AG09309 (cell line): ENCODE data around the gene USP21.

ENCODE experiments used
- DNase-seq: peaks from one replicate; pipeline ENCODE4 v3.0.0-alpha.2; 2010; ENCODE audit warnings: low read depth
- H3K4me3 ChIP-seq: 2 replicates; pipeline ENCODE4 v1.5.1; 2011; ENCODE audit warnings: mild to moderate bottlenecking, low read depth, low read length, moderate library complexity; ENCODE audit not compliant: control insufficient read depth
- CTCF ChIP-seq: IDR thresholded peaks from 2 replicates; pipeline ENCODE4 v1.5.1; 2011; ENCODE audit warnings: mild to moderate bottlenecking, low read depth, low read length, inconsistent platforms; ENCODE audit not compliant: insufficient read depth, control insufficient read depth; ENCODE audit errors: missing control alignments

The USP21 gene

DNA sequence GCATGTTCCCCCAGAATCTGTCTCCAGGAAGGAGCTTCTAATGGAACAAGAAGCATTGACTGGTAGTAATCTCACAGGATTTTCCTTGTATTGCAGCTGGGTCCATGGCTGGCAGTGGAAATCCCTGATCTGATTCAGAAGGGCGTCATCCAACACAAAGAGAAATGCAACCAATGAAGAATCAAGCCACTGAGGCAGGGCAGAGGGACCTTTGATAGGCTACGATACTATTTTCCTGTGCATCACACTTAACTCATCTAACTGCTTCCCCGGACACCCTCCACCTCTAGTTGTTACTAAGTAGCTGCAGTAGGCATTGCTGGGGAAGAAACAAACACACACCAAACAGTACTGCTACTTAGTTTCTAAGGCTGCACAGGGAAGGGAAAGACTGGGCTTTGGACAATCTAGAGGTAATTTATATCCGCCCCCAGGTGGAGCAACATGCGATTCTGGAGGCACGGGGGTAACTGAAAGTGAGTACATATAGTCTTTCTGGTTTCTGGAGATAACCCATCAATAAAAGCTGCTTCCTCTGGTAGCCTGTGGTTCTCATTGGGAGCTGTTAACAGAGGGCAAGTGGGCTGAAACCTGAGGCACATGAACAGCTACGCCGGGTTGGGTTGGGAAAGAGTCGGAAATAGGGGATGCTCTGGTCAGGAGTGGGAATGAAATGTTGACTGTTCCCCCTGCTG lies 837 bp upstream of the USP21 start:
- H3K4me3 ChIP-seq = no peak overlapping the region; the same call in 1 of the 2 replicates
- TF ChIP-seq CTCF = no peak
- no peak for DNase-seq

DNA sequence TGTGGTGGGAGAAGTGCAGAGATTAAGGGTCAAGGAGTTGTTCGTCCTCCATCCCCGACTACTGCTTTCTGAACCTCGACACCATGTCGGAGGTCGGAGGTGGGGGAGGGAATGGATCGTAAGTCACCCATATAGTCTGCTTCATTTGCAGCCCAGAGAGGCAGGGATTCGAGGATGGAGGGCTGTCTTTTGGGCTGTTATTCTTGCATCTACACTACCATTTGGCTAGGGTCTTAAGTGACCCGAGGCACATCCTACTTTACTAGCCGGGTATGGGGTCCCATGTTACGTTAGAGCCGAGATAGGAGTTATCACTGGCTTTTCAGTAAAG lies 578 bp downstream of the USP21 start:
- DNase-seq = no peak
- peak overlapping the region; percentile 92 for H3K4me3 ChIP-seq
- no peak for TF ChIP-seq CTCF

GRCh38 chr1:161160671-161161145 lies 1.4 kb downstream of the USP21 start:
- DNase-seq = no peak
- no peak for TF ChIP-seq CTCF
- H3K4me3 ChIP-seq = no peak overlapping the region

- no peak for DNase-seq
- TF ChIP-seq CTCF = no peak
- H3K4me3 ChIP-seq = no peak overlapping the region
Observed at GRCh38 chr1:161161652-161162051, 2.4 kb downstream of the USP21 start.

DNA sequence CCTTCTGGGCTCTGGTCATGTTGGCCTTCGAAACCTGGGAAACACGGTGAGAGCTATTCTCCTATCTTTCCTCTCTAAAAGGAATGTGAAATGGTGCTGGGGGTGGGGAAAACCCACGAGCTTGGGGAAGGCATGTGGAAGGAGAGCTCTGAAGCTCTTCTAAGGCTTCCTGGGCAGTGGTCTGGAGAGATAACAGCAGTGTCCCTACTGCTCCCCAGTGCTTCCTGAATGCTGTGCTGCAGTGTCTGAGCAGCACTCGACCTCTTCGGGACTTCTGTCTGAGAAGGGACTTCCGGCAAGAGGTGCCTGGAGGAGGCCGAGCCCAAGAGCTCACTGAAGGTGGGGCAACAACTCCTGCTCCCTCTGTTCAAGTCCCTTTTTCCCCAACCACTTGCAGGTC lies 2.8 kb downstream of the USP21 start:
- no peak for TF ChIP-seq CTCF
- no peak overlapping the region for H3K4me3 ChIP-seq
- no peak for DNase-seq

DNA sequence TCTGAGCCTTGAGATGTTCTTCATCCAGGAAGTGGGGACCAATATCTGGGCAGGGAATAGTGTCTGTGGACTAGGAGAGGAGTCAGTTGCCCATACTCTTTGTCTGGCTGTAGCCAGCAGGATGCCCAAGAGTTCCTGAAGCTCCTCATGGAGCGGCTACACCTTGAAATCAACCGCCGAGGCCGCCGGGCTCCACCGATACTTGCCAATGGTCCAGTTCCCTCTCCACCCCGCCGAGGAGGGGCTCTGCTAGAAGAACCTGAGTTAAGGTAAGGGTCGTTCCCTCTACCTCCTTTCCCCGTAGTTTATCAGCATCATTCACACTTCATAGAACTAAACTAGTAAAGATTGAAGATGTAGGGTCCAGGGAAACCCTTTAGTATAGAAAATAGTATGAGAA lies 3.5 kb downstream of the USP21 start:
- no peak for DNase-seq
- no peak for TF ChIP-seq CTCF
- no peak overlapping the region for H3K4me3 ChIP-seq
